HFF-Myc (cell line): ENCODE results near the gene TSKU.

Source experiments
- DNase-seq: peaks from one replicate; pipeline ENCODE4 v3.0.0-alpha.2; 2011; ENCODE audit warnings: low read depth; ENCODE audit errors: extremely low read depth
- H3K4me3 ChIP-seq: replicated peaks from 2 replicates; pipeline ENCODE4 v1.5.1; 2011; ENCODE audit warnings: low read depth, mild to moderate bottlenecking, control low read depth, low read length
- TF ChIP-seq, protein P1 (sequence below): IDR thresholded peaks from 2 replicates; pipeline ENCODE4 v1.5.1; 2012; ENCODE audit warnings: mild to moderate bottlenecking, low read depth, low read length, control low read depth; ENCODE audit errors: missing control alignments

The TSKU gene

DNA sequence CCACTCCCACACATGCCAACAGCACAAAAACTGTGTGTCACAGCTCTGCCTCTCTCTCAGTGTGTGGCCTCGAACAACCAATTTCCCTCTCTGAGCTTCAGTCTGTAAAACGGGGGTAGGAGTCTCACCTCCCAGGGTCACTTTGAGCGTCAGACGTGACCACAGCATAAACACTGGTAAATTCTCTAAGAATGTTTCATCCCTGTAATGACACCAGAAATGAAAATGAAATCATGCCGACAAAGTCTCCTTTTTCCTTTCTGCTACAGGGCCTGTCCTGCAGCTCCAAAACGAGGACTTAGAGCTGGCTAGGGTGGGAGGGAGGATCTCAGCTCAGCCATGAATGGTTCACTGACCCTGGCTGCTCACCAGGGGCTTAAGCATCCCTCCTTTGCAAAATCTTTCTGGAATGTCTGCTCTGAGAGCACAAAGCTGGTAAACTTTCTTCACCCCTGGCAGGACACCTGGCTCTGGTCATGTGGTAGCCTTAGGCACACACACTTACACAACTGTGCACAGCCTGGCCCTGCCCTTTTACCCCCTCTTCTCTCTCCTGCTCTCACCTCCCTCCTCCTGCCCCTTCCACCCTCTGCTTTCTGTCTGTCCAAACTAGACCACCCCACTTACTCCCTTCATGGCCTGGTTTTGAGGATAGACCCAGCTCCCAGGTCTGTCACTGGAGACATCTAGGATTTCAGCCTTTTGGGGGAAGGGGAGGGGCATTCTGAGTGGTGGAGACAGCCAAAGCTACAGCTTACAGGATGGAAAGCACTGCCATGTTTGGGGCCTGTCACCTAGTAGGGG, 12.3 kb upstream of the TSKU start:
- TF ChIP-seq, protein P1, sequence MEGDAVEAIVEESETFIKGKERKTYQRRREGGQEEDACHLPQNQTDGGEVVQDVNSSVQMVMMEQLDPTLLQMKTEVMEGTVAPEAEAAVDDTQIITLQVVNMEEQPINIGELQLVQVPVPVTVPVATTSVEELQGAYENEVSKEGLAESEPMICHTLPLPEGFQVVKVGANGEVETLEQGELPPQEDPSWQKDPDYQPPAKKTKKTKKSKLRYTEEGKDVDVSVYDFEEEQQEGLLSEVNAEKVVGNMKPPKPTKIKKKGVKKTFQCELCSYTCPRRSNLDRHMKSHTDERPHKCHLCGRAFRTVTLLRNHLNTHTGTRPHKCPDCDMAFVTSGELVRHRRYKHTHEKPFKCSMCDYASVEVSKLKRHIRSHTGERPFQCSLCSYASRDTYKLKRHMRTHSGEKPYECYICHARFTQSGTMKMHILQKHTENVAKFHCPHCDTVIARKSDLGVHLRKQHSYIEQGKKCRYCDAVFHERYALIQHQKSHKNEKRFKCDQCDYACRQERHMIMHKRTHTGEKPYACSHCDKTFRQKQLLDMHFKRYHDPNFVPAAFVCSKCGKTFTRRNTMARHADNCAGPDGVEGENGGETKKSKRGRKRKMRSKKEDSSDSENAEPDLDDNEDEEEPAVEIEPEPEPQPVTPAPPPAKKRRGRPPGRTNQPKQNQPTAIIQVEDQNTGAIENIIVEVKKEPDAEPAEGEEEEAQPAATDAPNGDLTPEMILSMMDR = no peak
- H3K4me3 ChIP-seq = no peak overlapping the region
- DNase-seq = peak; percentile 84

DNA sequence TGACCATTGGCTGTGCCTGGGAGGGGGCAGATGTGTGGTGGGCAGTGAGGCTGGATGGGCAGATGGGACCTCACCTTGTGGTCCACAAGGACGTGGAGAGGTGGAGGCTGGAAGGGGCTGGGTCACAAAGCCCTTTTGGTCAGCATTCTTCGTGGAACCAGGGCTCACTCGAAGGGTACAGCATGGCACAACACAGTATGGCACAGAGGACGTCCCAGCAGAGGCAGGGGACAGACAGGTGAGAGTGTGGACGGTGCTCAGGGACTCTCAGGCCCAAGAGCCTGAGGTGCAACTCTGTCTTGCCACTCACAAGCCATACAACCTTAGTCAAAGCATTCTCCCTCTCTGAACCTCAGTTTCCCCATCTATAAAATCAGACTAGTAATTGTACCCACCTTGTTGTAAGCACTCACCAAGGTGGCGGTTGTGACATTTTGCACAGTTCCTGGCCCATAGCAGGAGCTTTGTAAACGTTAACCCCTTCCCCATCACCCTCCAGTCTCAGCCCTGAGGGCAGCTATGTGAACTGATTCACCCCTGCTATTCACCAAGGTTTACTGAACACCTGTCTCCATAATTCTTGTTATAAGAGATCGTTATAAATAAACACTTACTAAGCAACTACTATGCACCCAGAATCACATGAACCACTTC, 11.6 kb upstream of the TSKU start:
- no peak overlapping the region for H3K4me3 ChIP-seq
- TF ChIP-seq, protein P1 = no peak
- no peak for DNase-seq

DNA sequence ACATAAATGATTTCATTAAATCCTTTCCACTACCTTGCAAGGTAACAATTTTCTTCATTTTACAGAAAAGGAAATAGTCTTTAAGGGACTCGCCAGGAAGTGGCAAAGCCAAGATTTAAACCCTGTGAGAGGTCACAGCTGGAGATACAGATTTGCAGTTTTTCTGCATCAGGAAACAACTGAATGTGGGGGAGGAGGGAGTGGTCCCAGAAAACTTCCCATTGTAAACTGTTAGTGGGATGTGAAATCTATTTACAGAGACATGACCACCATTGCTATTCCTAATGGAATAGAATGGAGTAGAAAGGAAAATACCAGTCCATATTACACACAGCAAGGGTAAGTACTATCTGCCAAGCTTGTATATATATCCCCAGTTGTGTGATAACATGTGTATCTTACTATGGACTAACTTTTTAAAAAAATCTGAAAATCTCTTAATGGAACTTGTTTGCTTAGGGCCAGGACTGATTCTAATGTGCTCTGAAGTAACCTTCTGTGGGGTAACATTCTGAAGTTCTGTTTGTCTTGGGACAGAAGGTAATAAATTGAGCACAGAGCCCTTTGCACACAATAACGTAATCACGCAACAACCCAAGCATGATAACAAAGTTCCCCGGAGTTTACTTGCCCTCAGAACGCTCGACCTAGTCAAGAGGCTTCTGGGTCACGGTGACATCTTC, 10.9 kb upstream of the TSKU start:
- TF ChIP-seq, protein P1 = no peak
- DNase-seq = no peak
- H3K4me3 ChIP-seq = no peak overlapping the region

DNA sequence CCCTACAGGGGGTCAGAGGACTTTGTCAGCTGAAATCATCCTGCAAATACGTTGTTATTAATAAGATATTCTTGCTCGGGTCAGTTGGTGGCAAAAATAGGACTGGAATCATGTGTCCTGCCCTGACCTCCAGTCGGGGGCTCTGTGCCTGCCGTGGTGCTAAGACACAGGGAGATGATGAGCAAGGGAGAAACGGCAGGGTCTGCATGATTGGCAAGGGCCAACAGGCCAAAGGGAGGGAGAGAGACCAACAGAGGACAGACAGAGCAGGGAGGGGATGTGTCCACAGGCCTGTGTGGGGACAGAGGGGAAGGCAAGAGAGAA, 10.4 kb upstream of the TSKU start:
- TF ChIP-seq, protein P1 = no peak
- DNase-seq = no peak
- H3K4me3 ChIP-seq = no peak overlapping the region

DNA sequence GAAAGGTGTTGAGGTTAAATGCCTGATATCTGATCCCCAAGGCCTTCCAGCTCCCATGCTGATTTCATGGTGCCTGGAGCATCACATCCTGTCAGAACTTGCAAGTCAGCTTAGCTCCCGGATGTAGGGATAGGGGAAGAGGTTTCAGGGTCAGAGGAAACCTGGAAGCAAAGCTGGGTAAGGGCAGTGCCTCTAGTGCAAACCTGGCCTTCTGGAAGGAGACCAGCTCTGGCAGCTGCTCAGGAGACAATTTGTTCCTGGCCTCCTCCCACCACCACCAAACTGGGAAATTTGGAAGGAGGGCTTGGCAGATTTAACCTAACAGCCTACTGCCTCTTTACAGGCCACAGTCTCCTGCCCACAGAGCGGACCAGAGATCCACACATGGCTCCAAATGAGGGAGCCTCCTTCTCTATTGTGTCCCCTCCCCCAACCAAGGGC, 9.2 kb upstream of the TSKU start:
- TF ChIP-seq, protein P1 = no peak
- no peak for DNase-seq

DNA sequence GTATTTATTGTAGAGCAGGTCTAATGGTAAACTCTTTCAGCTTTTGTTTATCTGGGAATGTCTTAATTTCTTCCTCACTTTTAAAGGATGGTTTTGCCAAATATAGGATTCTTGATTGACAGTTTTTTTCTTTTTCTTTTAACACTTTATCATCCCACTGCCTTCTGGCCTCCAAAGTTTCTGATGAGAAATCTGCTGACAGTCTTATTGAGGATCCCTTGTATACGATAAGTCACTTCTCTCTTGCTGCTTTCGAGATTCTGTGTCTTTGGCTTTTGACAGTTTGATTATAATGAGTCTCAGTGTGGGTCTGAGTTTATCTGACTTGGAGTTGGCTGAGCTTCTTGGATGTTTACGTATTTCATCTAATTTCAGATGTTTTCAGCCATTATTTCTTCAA, 6.7 kb upstream of the TSKU start:
- TF ChIP-seq, protein P1 = no peak
- no peak overlapping the region for H3K4me3 ChIP-seq
- DNase-seq = no peak

More for the DNA sequence above, 9.2 kb upstream of the TSKU start:
- no peak overlapping the region for H3K4me3 ChIP-seq
